Natural killer cell treated with Interleukin-12 subunit alpha and Interleukin-12 subunit beta and Interleukin-15 and Interleukin-18, amount 100 ng/mL, for 72 hours (primary cell): ENCODE measurements around the gene SLC39A11. TPM values are rescaled to one million over a fixed set of nuclear protein-coding genes. Genes with fewer than 3 reads are reported as not detected.

Experiments
- ATAC-seq, 2 donors: fragments of 150-1000 bp; cut with Tn5 transposase in 1 of 2; sonication (Bioruptor Pico), chemical (Tn5 transposase) in 1 of 2; 2 replicates each; pipeline ENCODE4 v1.10.0; 2021
- DNase-seq: peaks from one replicate; pipeline ENCODE4 v3.0.0; 2022; ENCODE audit warnings: low spot score
- H3K27ac Mint-ChIP-seq, 2 donors: 1 replicate in 1 of 2; 2 replicates in 1 of 2; pipeline ENCODE4 v1.8.0; 2022; ENCODE audit warnings: mixed read lengths in 2 of 2, mild to moderate bottlenecking in 1 of 2, moderate library complexity in 1 of 2
- H3K27me3 Mint-ChIP-seq, 2 donors: 1 replicate in 1 of 2; 2 replicates in 1 of 2; pipeline ENCODE4 v1.8.0; 2022; ENCODE audit warnings: mixed read lengths in 2 of 2
- H3K36me3 Mint-ChIP-seq: one replicate; pipeline ENCODE4 v1.8.0; 2022; ENCODE audit warnings: mixed read lengths
- H3K4me1 Mint-ChIP-seq, 2 donors: 1 replicate in 1 of 2; 2 replicates in 1 of 2; pipeline ENCODE4 v1.8.0; 2022; ENCODE audit warnings: low read depth in 2 of 2, mixed read lengths in 2 of 2, mild to moderate bottlenecking in 1 of 2
- H3K4me3 Mint-ChIP-seq: one replicate; pipeline ENCODE4 v1.8.0; 2022; ENCODE audit warnings: mixed read lengths
- H3K9me3 Mint-ChIP-seq: 2 replicates; pipeline ENCODE4 v1.8.0; 2022; ENCODE audit warnings: mixed read lengths
- total RNA-seq, 2 donors: library from RNA; stranded (reverse); gene quantifications; one replicate each; pipeline ENCODE4 v1.2.3, GENCODE V29; 2022

The SLC39A11 gene
- total RNA-seq, 2 donors from 2014 or later, result 25.6 to 56.1 TPM

- Mint-ChIP-seq H3K4me3 (no peak overlapping the region), H3K4me1 (peaks cover 6 to 11% of the 10 kb centered on the region in 2 donors), H3K36me3 (no peaks in the 10 kb centered on the region), H3K27me3 (no peaks in the 10 kb centered on the region), H3K27ac (no peak overlapping the region), H3K9me3 (no peaks in the 10 kb centered on the region)
- DNase-seq (no peak), ATAC-seq (no peak)
Measured at GRCh38 chr17:72991651-72992050, 100.8 kb downstream of the SLC39A11 start.

GRCh38 chr17:72989074-72989610, 103.3 kb downstream of the SLC39A11 start:
- Mint-ChIP-seq H3K4me1 (peaks cover 6 to 11% of the 10 kb centered on the region in 2 donors), H3K9me3 (no peaks in the 10 kb centered on the region), H3K27ac (no peak overlapping the region), H3K27me3 (no peaks in the 10 kb centered on the region), H3K4me3 (no peak overlapping the region), H3K36me3 (no peaks in the 10 kb centered on the region)
- no peak for DNase-seq
- ATAC-seq, result no peak

- no peak overlapping the region for H3K4me3 Mint-ChIP-seq
- peaks cover 6 to 11% of the 10 kb centered on the region in 2 donors for H3K4me1 Mint-ChIP-seq
- no peaks in the 10 kb centered on the region for H3K27me3 Mint-ChIP-seq
- H3K9me3 Mint-ChIP-seq, result no peaks in the 10 kb centered on the region
- no peak for DNase-seq
- no peaks in the 10 kb centered on the region for H3K36me3 Mint-ChIP-seq
- no peak overlapping the region for H3K27ac Mint-ChIP-seq
- ATAC-seq, result no peak
Measured at GRCh38 chr17:72988451-72988850, 104.0 kb downstream of the SLC39A11 start.

- Mint-ChIP-seq H3K36me3 (no peaks in the 10 kb centered on the region), H3K27me3 (no peaks in the 10 kb centered on the region), H3K27ac (no peak overlapping the region), H3K9me3 (no peaks in the 10 kb centered on the region), H3K4me3 (no peak overlapping the region), H3K4me1 (peaks cover 3 to 5% of the 10 kb centered on the region in 2 donors)
- DNase-seq (no peak), ATAC-seq (no peak)
Measured at GRCh38 chr17:72987166-72987565, 105.3 kb downstream of the SLC39A11 start.

GRCh38 chr17:72985882-72986720, 106.4 kb downstream of the SLC39A11 start:
- H3K4me1 Mint-ChIP-seq, result peaks cover 3 to 5% of the 10 kb centered on the region in 2 donors
- DNase-seq (no peak), ATAC-seq (peak; percentile 59 to 71)
- no peaks in the 10 kb centered on the region for H3K9me3 Mint-ChIP-seq
- H3K27ac Mint-ChIP-seq, result no peak overlapping the region
- no peaks in the 10 kb centered on the region for H3K27me3 Mint-ChIP-seq
- H3K36me3 Mint-ChIP-seq, result no peaks in the 10 kb centered on the region
- H3K4me3 Mint-ChIP-seq, result no peak overlapping the region

- DNase-seq, result no peak
- Mint-ChIP-seq H3K9me3 (no peaks in the 10 kb centered on the region), H3K4me1 (peaks cover 3% of the 10 kb centered on the region in 2 donors), H3K27ac (no peak overlapping the region), H3K36me3 (no peaks in the 10 kb centered on the region), H3K27me3 (no peaks in the 10 kb centered on the region), H3K4me3 (no peak overlapping the region)
- ATAC-seq, result no peak
Measured at GRCh38 chr17:72984926-72985325, 107.6 kb downstream of the SLC39A11 start.

- DNase-seq (no peak), ATAC-seq (no peak)
- no peak overlapping the region for H3K4me3 Mint-ChIP-seq
- peaks cover 0 to 5% of the 10 kb centered on the region in 2 donors for H3K4me1 Mint-ChIP-seq
- H3K9me3 Mint-ChIP-seq, result no peaks in the 10 kb centered on the region
- H3K27me3 Mint-ChIP-seq, result no peaks in the 10 kb centered on the region
- no peak overlapping the region for H3K27ac Mint-ChIP-seq
- H3K36me3 Mint-ChIP-seq, result no peaks in the 10 kb centered on the region
Measured at GRCh38 chr17:72984145-72984925, 108.2 kb downstream of the SLC39A11 start.

GRCh38 chr17:72982680-72983079, 109.8 kb downstream of the SLC39A11 start:
- no peaks in the 10 kb centered on the region for H3K27me3 Mint-ChIP-seq
- no peaks in the 10 kb centered on the region for H3K9me3 Mint-ChIP-seq
- H3K27ac Mint-ChIP-seq, result no peak overlapping the region
- H3K4me1 Mint-ChIP-seq, result peaks cover 13 to 19% of the 10 kb centered on the region in 2 donors
- DNase-seq, result no peak
- H3K4me3 Mint-ChIP-seq, result no peak overlapping the region
- H3K36me3 Mint-ChIP-seq, result no peaks in the 10 kb centered on the region
- no peak for ATAC-seq

GRCh38 chr17:72978593-72979218, 113.8 kb downstream of the SLC39A11 start:
- no peak for ATAC-seq
- H3K27ac Mint-ChIP-seq, result no peak overlapping the region
- no peak overlapping the region for H3K4me3 Mint-ChIP-seq
- no peak for DNase-seq
- H3K36me3 Mint-ChIP-seq, result no peaks in the 10 kb centered on the region
- H3K9me3 Mint-ChIP-seq, result no peaks in the 10 kb centered on the region
- peaks cover 23 to 28% of the 10 kb centered on the region in 2 donors for H3K4me1 Mint-ChIP-seq
- H3K27me3 Mint-ChIP-seq, result no peaks in the 10 kb centered on the region

- H3K4me1 Mint-ChIP-seq, result peaks cover 27 to 28% of the 10 kb centered on the region in 2 donors
- ATAC-seq, result no peak
- no peaks in the 10 kb centered on the region for H3K9me3 Mint-ChIP-seq
Measured at GRCh38 chr17:72977771-72978417, 114.6 kb downstream of the SLC39A11 start.

GRCh38 chr17:72976971-72977770, 115.3 kb downstream of the SLC39A11 start:
- Mint-ChIP-seq H3K4me3 (no peak overlapping the region), H3K36me3 (no peaks in the 10 kb centered on the region), H3K9me3 (no peaks in the 10 kb centered on the region), H3K4me1 (peaks cover 28 to 29% of the 10 kb centered on the region in 2 donors), H3K27ac (peak overlapping the region; percentile 26 to 42), H3K27me3 (no peaks in the 10 kb centered on the region)
- no peak for DNase-seq
- ATAC-seq, result no peak

More at GRCh38 chr17:72977771-72978417, 114.6 kb downstream of the SLC39A11 start:
- no peak overlapping the region for H3K27ac Mint-ChIP-seq
- no peaks in the 10 kb centered on the region for H3K36me3 Mint-ChIP-seq
- no peak for DNase-seq
- H3K4me3 Mint-ChIP-seq, result no peak overlapping the region
- H3K27me3 Mint-ChIP-seq, result no peaks in the 10 kb centered on the region

- no peak overlapping the region for H3K27ac Mint-ChIP-seq
- H3K27me3 Mint-ChIP-seq, result no peaks in the 10 kb centered on the region
- DNase-seq, result no peak
- no peaks in the 10 kb centered on the region for H3K9me3 Mint-ChIP-seq
- peaks cover 32 to 37% of the 10 kb centered on the region in 2 donors for H3K4me1 Mint-ChIP-seq
- no peaks in the 10 kb centered on the region for H3K36me3 Mint-ChIP-seq
- no peak for ATAC-seq
- no peak overlapping the region for H3K4me3 Mint-ChIP-seq
Measured at GRCh38 chr17:72975509-72975908, 117.0 kb downstream of the SLC39A11 start.
